HUES48 (cell line): ENCODE data around the gene FNDC3B.

ENCODE experiments used
- H3K27ac ChIP-seq: one replicate; pipeline ENCODE4 v1.7.0; 2013; ENCODE audit warnings: low read depth, low read length, inconsistent platforms
- H3K27me3 ChIP-seq: 2 replicates; pipeline ENCODE4 v1.6.1; 2013; ENCODE audit warnings: mild to moderate bottlenecking, low read length; ENCODE audit not compliant: control insufficient read depth, insufficient read depth
- H3K36me3 ChIP-seq: 2 replicates; pipeline ENCODE4 v1.6.1; 2013; ENCODE audit warnings: low read length; ENCODE audit not compliant: control insufficient read depth, insufficient read depth
- H3K4me1 ChIP-seq: 2 replicates; pipeline ENCODE4 v1.6.1; 2013; ENCODE audit warnings: mild to moderate bottlenecking, low read length; ENCODE audit not compliant: control insufficient read depth, insufficient read depth
- H3K4me3 ChIP-seq: 2 replicates; pipeline ENCODE4 v1.5.1; 2013; ENCODE audit warnings: mild to moderate bottlenecking, low read depth, low read length
- H3K9ac ChIP-seq: 2 replicates; pipeline ENCODE4 v1.6.1; 2013; ENCODE audit warnings: mild to moderate bottlenecking, low read depth, low read length, moderate library complexity
- H3K9me3 ChIP-seq: 2 replicates; pipeline ENCODE4 v1.6.1; 2013; ENCODE audit warnings: low read length; ENCODE audit not compliant: control insufficient read depth, insufficient read depth

FNDC3B gene

DNA sequence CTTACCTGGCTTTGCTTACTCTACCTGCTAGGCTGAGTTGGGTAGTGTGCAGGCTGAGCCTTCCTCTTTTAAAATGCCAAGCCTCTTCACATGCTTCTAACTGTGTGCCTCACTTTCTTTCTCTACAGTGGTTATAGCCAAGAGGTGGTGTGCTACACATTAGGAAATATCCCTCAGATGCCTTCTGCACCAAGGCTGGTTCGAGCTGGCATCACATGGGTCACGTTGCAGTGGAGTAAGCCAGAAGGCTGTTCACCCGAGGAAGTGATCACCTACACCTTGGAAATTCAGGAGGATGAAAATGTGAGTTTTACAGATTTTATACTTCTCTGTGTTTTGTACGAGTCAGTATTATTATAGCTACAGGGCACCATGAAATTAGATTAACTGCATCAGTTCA, 291.0 kb downstream of the FNDC3B start:
- Histone ChIP-seq H3K9ac (no peak overlapping the region), H3K36me3 (peaks cover 62% of the 10 kb centered on the region), H3K4me1 (no peaks in the 10 kb centered on the region), H3K4me3 (no peak overlapping the region), H3K27me3 (no peaks in the 10 kb centered on the region), H3K27ac (no peak overlapping the region), H3K9me3 (no peaks in the 10 kb centered on the region)

DNA sequence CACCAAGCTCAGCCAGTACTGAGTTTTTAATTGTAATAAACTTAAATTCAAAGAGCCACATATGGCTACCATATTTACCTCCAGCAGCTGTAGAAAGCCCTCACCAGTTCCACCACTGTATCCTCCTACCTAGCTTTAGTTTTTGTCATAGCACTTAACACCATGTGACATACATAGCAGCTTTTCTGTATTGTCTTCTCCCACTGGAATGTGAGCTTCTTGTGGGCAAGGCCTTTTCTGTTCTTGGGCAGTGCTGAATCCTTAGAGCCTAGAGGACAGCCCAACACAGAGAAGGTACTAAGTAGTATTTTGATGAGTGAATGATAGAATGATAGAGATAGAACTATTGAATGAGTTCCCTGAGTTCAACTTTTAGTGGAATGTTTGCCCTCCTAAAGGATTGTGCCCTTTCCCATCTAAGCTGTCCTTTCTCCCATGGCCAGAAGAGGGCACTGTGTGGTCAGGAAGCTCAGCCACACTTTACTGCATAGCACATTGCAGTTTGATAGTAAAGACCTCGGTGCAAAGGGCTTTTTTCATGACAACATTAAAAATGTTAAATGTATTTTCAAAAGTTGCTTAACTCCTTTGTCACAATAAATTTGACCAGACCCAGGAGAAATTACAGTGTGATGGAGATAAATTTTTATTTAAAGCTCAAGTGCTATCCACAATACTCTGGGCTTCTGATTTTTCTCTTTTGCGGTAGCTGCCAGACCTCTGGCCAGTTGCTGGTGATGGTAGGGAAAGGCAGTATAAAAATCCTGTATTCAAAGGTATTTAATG, 293.1 kb downstream of the FNDC3B start:
- no peak overlapping the region for H3K4me3 ChIP-seq
- H3K27me3 ChIP-seq, result no peaks in the 10 kb centered on the region
- peaks cover 65% of the 10 kb centered on the region for H3K36me3 ChIP-seq
- no peaks in the 10 kb centered on the region for H3K4me1 ChIP-seq
- no peak overlapping the region for H3K9ac ChIP-seq
- H3K27ac ChIP-seq, result peak overlapping the region; percentile 44
- no peaks in the 10 kb centered on the region for H3K9me3 ChIP-seq

DNA sequence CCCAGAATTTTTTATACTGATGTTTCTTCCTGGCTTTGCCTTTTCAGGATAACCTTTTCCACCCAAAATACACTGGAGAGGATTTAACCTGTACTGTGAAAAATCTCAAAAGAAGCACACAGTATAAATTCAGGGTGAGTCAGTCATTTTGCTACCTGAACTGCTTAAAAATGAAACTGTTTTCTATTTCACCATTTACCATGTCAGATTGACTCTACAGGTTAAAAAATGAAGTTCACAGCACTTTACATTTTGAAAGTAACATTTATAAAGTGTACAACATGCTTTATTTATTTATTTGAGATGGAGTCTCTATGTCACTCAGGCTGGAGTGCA, 293.6 kb downstream of the FNDC3B start:
- H3K36me3 ChIP-seq, result peaks cover 70% of the 10 kb centered on the region
- no peak overlapping the region for H3K27ac ChIP-seq
- H3K4me3 ChIP-seq, result no peak overlapping the region

DNA sequence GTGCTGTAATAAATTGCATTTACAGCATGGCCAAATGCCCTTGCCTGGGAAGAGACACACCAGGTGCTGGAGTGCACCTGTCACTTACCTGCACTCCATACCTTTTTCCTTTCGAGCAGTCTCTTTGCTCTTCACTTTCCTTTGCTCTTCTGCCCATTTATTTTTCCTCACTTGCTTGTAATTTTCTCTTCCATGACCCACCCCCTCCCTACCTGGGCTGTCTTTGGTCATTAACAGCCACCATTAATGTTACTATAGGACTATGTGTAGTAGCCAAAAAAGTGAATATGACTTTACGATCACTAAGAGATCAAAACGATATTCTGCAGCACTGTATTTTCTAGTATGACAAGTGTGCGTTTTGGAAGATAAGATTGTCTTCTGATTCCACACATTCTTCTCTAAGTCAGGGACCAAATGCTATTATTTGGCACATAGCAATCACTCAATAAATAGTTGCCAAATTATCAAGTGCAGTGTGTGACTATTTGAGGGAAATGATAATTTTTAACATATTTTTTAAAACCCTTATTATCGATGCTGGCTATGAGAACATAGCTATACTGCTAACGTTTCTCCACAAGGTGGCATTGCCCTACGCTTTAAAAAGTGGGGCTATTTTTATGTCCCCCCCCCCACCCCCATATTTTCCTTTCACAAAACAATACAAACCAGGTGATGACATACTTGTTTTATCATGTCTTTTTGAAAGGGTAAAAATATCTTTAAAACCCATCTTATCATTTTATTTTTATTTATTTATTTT, 294.5 kb downstream of the FNDC3B start:
- no peaks in the 10 kb centered on the region for H3K27me3 ChIP-seq
- no peak overlapping the region for H3K27ac ChIP-seq
- H3K36me3 ChIP-seq, result peaks cover 66% of the 10 kb centered on the region
- H3K4me1 ChIP-seq, result no peaks in the 10 kb centered on the region
- no peak overlapping the region for H3K4me3 ChIP-seq
- H3K9ac ChIP-seq, result no peak overlapping the region
- H3K9me3 ChIP-seq, result no peaks in the 10 kb centered on the region

More for the DNA sequence above, 293.6 kb downstream of the FNDC3B start:
- Histone ChIP-seq H3K4me1 (no peaks in the 10 kb centered on the region), H3K9me3 (no peaks in the 10 kb centered on the region), H3K27me3 (no peaks in the 10 kb centered on the region), H3K9ac (no peak overlapping the region)

DNA sequence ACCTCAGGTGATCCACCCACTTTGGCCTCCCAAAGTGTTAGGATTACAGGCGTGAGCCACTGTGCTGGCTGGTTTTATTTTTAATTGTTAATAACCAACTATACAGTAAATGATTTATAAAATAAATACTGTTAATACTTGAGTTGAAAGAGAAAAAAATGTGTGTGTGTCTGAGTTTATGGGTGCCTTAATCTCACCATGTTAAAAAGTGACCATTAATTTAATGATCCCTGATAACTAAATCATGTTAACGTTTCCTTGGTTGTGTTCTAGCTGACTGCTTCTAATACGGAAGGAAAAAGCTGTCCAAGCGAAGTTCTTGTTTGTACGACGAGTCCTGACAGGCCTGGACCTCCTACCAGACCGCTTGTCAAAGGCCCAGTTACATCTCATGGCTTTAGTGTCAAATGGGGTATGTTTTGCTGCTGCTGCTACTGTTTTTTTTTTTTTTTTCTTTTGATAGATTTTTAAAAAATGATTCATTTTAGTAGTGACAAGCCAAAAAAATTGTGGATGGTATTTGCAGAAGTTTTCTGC, 295.4 kb downstream of the FNDC3B start:
- Histone ChIP-seq H3K4me1 (no peaks in the 10 kb centered on the region), H3K9me3 (no peaks in the 10 kb centered on the region), H3K27ac (no peak overlapping the region), H3K36me3 (peaks cover 57% of the 10 kb centered on the region), H3K4me3 (no peak overlapping the region), H3K9ac (no peak overlapping the region), H3K27me3 (no peaks in the 10 kb centered on the region)

- Histone ChIP-seq H3K9me3 (no peaks in the 10 kb centered on the region), H3K9ac (no peak overlapping the region), H3K4me1 (no peaks in the 10 kb centered on the region), H3K36me3 (peaks cover 71% of the 10 kb centered on the region), H3K27ac (no peak overlapping the region), H3K27me3 (no peaks in the 10 kb centered on the region), H3K4me3 (no peak overlapping the region)
Observed at GRCh38 chr3:172339892-172340291, 300.5 kb downstream of the FNDC3B start.

- Histone ChIP-seq H3K9me3 (no peaks in the 10 kb centered on the region), H3K27ac (no peak overlapping the region), H3K9ac (no peak overlapping the region), H3K4me3 (no peak overlapping the region), H3K27me3 (no peaks in the 10 kb centered on the region), H3K4me1 (no peaks in the 10 kb centered on the region), H3K36me3 (peaks cover 71% of the 10 kb centered on the region)
Observed at GRCh38 chr3:172340583-172340982, 301.2 kb downstream of the FNDC3B start.

DNA sequence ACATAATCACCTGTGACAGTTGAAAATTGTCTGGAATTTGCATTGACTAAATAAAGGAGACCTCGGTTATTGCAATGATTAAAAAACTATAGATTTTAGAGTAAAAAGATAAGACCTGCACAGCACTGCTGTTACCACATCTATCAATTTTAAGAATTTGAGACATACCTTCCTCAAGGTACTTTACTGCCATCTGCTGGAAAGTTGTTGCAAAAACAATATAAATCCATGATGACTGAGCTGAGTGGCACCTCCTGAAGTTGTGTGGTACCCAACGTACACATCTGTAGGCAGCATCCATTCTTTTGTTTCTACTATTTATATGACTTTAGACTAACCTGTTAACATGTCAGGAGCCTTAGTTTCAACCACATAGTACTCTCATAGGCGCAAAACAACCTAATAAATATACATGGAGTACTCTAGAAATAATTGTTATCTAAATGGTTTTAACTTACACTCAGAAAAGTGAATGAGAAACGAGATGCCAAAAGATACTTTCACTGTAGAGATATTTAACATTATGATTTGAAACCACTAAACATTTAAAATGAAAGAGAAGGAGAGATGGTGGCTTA, 302.2 kb downstream of the FNDC3B start:
- no peak overlapping the region for H3K4me3 ChIP-seq
- H3K9me3 ChIP-seq, result no peaks in the 10 kb centered on the region
- H3K36me3 ChIP-seq, result peaks cover 75% of the 10 kb centered on the region
- H3K27ac ChIP-seq, result no peak overlapping the region
- no peaks in the 10 kb centered on the region for H3K27me3 ChIP-seq
- H3K9ac ChIP-seq, result no peak overlapping the region
- no peaks in the 10 kb centered on the region for H3K4me1 ChIP-seq

DNA sequence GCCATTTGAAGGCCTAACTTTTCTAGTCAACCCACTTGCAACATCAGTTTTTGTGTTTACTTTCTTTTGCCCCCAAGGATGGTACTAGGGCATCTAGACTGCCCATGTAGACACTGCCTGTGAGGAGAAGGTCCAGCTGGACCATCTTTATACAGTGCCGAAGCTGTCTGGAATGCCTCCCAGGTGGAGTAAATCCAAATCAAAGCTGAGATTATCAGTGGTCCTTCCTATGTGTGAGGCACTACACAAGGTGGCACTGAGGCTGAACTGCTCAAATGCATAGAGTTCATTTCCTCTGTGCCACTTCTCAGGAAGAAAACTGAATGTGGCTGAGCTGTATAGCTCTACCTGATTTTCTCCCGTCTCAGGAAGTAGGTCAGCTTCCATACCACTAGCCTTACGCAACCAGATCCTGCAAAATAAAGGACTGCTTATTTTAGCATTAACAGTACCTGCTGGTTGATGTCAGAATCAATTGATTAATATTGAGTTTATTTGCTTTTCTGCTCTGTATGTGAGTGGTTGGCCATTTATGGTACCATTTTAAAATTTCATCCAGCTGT, 302.8 kb downstream of the FNDC3B start:
- peaks cover 74% of the 10 kb centered on the region for H3K36me3 ChIP-seq

DNA sequence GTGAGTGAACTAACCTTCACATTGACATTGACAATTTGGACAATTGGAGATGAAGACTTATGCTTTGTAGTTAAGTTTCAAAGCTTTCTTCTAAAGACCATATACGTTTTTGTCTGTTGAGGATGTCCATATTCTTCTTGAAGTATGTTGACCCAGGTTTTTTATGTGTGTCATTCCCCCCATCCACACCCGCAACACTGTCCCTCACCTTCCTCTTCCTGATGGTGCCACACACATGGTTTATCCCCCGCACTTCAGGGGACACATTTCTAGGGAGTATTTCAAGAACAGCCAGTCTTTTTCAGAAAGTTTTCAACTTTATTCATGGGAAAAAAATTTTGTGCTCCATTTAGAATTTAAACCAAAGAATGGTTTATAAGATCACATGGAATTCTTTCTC, 303.7 kb downstream of the FNDC3B start:
- no peaks in the 10 kb centered on the region for H3K4me1 ChIP-seq
- no peak overlapping the region for H3K27ac ChIP-seq
- no peaks in the 10 kb centered on the region for H3K27me3 ChIP-seq
- no peaks in the 10 kb centered on the region for H3K9me3 ChIP-seq
- no peak overlapping the region for H3K9ac ChIP-seq
- peaks cover 76% of the 10 kb centered on the region for H3K36me3 ChIP-seq
- no peak overlapping the region for H3K4me3 ChIP-seq

More for the DNA sequence above, 302.8 kb downstream of the FNDC3B start:
- H3K27me3 ChIP-seq, result no peaks in the 10 kb centered on the region
- H3K9me3 ChIP-seq, result no peaks in the 10 kb centered on the region
- H3K4me3 ChIP-seq, result no peak overlapping the region
- H3K27ac ChIP-seq, result no peak overlapping the region
- no peaks in the 10 kb centered on the region for H3K4me1 ChIP-seq
- no peak overlapping the region for H3K9ac ChIP-seq
